GM21737 (cell line): ENCODE data around the gene RTKN2.
A peak's percentile ranks its signal among the peaks of the same experiment; 100 is the strongest.

Experiments
- ATAC-seq: cut with Tn5 transposase; IDR thresholded peaks from one replicate; pipeline ENCODE4 v1.9.1; 2021; ENCODE audit warnings: mild to moderate bottlenecking, moderate library complexity; ENCODE audit not compliant: unreplicated experiment

RTKN2 gene

DNA sequence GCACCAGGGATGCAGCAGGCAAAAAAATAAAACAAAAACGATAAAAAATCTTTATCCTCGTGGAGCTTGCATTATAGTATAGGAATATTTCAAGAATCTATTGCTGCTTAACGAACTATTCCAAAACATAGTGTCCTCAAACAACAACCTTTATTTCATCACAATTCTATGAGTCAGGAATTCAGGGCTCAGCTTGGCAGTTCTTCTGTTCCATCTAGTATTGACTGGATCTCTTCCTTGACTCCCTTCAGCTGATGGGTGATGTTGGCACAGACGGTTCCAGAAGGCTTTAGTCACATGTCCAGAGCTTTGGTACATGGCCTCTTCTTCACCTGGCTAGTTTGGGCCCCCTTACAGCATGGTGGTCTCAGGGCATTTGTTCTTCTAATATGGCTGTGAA is 88.0 kb downstream of the RTKN2 start:
- no peak for ATAC-seq

DNA sequence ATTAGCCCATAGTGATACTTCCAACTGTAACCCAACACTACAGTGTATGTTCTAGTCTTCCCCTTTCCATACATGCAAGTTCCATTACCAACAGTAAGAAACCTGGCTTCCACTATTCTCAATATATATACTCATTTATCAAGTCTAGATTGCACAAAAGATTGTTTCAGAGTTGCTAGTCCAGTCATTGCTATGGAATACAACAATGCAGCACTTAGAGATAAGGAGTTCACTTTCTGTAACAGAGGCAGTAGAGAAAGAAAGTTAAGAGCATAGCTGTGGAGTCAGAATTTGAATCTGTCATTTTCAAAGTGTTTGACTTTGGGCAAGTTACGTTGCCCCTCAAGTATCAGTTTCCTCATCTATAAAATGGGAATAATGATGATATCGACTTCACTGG is 90.1 kb downstream of the RTKN2 start:
- no peak for ATAC-seq

DNA sequence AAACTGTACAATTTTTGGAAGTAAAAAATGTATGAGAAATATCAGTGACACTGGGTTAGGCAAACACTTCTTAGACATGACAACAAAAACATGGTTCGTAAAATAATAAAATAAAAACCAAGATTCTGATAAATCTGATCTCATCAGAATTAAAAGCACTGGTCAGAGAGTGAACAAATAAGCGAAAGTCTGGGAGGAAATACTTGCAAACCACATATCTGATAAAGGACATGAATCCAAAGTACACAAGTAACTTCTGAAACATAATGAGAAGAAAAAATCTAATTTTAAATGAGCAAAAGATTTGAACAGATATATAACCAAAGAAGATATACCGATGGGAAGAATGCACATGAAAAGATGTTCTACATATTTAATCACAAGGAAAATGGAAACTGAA is 91.5 kb downstream of the RTKN2 start:
- ATAC-seq, result no peak

DNA sequence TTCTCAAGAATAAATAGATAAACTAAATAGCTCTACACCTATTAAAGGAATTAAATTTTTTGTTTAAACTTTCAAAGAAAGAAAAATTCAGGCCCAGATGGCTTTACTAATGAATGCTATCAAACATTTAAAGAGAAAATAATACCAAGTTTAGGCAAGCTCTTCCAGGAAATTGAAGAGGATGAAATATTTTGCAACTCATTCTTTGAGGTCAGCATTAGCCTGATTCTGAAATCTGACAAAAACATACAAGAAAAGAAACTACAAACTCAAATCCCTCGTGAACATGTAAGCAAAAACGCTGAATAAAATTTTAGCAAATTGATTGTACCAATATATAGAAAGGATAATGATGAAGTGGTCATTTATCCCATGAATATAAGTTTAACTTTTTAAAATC is 93.4 kb downstream of the RTKN2 start:
- ATAC-seq, result no peak

DNA sequence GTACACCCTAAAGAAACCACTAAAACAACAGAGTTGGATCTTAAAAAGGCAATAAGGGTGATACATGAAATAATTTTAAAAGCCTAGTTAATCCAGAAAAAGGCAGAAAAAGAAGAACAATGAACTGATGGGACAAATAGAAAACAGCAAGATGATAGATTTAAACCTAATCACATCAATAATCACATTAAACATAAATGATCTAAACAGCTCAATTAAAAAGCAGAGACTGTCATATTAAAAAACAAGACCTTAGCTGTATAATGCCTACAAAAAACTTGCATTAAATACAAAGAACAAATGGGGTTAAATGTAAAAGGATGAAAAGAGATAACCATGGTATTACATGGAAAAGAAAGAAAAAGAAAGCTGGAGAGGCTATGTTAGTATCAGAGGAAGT is 96.2 kb downstream of the RTKN2 start:
- no peak for ATAC-seq

DNA sequence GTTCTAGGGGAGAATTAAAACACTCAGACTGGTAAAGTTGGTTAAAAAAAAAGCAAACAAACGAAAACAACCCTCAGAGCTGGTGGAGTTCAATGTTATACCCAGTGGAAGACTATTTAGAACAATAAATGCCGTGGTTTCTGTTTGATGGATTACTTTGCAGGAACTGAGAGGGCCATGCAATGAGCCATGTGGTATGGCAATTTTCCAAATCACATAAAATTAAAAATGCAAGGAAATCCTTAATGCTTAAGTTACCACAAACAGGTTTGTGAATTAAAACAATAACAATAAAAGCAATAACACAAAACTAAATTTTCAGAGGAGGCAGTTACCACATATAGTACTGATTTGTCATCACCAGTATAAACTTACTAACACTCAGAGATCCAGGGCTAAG is 96.9 kb downstream of the RTKN2 start:
- ATAC-seq, result no peak

DNA sequence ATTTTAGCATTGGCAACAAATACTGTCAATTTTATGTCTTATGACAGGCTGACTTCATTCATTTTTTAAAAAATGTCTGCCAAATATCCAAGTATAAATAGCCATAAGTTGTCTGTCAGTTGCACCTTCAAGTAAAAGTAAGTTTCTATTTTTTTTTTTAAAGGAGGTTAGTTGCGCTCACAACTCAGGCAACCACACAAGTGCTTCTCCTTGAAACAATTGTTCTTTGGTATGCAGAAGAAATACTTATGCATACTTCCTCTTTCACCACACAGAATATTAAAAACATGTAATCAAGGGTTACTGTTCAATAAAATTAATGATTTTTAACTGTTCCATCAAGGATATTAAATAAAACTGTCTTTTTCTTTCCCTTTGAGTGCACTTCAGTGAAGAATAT is 97.9 kb downstream of the RTKN2 start:
- no peak for ATAC-seq

DNA sequence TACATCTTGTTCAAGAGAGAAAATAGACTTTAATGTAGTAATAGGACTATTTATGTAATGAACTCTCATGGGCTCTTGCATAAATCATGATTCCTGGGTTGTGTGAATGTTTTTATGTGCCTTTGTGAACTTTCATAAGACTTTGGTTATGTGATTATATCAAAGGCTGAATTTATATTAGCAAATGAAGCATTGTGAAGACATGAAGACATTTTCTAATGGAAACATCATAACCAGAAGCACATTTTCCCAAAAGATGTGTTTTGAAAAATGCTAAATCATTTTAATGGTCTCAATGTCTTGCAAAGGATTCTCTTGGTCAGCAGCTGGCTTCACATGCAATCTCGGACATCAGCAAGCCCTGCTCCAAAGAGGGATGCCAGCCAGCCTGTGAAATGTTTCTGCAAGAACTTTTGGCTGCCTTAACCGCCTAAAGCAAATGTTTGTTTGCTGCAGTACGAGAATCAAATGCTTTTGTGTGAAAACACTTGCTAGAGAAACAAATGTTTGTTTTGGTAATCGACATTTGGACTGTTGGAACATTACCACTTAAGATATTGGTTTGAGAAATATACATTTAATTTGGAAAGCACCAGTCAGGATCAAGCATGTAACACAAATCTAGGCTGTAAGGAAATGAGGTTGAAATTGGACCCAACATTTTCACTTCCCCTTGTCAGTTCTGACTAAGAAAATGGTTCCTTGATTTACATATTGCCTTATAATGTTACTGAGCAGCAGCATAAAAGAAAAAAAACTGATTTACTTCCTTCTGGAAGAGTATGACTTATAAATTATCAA is 102.1 kb downstream of the RTKN2 start:
- peak; percentile 90 for ATAC-seq

DNA sequence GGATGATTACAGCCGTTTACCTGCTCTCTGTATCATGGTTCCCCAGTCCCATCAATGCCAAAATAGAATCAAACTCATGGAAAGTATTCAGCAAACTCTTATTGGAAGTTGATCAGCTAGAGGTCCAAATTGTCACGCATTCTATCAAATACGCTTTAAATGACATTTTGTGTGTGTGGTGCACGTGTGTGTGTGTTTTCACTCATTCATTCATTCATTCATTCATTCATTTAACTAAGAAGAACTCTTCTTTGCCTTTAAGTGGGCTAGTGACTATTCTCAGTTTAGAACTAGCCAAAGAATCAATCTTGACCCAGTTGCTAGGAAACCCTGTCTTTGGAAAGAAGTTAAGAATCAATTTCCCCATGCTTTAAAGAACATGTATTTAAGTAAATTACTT is 102.8 kb downstream of the RTKN2 start:
- no peak for ATAC-seq

DNA sequence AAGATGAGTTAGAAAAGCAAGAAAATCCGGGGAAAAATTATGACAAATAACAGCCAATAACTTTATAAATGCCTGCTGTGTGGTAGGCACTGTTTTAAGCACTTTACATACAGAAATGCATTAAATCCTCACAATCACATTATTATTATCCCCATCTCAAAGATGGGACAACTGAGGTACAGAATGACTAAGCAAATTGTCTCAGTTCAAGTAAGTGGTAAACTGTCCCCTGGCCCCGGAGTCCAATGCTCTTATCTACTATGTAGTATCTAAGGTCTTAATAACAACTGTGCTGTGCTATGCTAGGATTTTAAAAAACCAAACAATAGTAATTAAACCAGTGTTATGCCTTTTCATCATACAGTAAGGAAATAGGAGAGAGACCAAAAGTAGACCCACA is 105.6 kb downstream of the RTKN2 start:
- ATAC-seq, result no peak

DNA sequence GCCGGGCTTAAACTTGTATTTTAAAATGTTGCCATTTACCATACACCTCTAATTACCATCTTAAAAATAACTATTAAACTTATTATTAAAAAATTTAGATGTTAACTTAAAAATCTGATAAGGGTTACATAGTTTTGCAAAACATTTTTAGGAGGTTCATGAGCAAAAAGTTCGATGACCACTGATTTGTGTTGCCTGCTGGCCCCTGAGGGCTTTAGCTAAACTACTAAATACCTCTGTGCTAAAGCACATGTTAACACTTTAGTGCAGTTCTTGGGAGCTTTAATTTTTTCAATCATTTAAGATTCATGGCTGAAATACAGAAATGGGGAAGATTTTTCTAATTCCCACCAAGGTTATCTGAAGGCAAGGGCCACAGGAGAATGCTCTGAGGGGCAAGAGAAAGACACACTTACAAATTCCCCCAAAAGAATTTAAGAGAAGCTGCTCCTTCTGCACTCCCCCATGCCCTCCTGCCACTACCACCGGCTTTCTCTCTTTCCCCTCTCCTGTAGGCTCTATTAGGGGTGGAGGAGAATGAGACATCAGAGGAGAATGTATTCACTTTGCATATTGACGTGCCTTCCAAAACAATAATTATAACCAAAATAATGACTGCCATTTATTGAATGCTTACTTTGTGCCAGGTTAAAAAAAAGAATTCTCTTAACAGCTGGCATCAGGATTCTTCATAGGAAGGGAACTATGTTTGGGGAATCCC is 106.2 kb downstream of the RTKN2 start:
- no peak for ATAC-seq

DNA sequence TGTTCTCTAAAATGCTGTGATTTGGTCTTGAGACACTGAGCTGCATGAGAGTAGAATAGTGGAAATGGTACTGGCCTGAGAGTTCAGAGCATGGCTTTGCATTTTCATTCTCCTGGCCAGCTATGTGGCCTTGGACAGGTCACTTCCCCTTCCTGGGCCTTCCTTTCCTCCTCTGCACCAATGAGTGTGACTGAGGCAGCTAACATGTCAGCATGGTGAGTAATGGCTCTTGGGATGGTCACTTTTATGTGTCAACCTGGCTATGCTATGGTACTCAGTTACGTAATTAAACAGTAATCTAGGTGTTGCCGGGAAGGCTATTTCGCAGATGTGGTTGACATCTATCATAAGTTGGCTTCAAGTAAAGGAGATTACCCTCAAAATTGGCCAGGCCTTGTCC is 109.3 kb downstream of the RTKN2 start:
- no peak for ATAC-seq

DNA sequence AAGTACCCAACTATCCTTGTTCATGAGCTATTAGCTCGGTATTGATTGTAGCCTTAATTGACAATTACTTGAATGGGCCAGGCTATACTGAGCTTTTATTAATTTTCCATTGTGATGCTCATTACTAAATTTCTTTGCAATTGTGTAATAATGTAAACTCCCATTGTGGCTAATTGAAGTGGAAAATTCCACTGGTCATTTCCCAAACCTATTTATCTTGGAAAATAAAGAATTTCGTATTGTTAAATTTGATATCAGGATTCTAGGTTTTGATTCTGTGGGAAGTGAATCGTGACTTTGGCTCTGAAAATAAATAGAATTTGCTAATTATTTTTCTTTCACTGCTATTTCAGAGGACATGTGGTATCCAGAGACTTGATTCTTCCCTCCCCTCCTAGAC is 111.0 kb downstream of the RTKN2 start:
- ATAC-seq, result no peak

DNA sequence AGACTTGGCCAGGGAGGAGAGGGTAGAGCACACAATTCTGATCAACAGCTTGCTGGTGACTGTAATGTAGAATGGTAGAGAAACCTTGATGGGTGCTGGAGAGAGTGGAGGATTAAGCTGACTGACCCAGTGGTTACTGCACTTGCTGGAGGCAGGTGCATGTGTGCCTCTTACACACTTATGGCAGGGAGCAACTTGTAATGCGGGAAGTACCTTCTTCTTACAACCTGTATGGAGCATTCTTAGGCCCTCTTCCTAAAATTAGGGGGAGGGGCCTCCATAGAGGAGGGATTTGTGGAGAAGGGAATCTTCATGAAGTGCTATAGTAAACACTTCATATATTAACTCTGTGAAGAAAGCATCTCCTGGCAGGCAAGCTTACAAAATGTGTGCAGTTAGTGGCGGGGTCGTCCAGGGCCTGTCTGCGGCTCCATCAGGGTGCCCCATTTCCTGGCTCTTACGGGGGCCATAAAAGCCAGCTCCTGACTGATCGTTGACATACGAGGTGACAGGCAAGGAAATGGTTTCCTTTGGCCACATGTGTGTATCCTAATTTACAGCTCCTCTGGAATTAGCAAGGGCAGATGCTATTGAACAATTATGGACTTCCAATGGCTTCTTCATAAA is 113.5 kb downstream of the RTKN2 start:
- no peak for ATAC-seq

DNA sequence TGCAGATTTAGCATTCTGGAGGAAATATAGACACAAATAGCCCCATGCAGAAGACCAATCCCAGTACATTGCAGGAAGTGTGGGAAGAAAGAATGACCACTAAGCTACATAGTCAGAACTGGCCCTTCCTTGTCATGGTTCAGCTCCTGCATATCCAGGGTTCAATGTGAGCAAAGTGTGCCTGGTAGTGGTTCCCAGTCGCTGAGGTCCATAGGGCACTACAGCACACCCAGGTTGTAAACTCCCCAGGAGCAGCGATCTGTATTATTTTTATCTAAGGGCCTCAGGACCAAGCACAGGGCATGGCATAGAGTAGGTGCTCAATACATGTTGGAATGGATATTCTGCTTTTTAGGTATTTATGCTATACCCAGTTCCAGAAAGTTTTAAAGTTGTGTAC is 114.4 kb downstream of the RTKN2 start:
- ATAC-seq, result no peak

DNA sequence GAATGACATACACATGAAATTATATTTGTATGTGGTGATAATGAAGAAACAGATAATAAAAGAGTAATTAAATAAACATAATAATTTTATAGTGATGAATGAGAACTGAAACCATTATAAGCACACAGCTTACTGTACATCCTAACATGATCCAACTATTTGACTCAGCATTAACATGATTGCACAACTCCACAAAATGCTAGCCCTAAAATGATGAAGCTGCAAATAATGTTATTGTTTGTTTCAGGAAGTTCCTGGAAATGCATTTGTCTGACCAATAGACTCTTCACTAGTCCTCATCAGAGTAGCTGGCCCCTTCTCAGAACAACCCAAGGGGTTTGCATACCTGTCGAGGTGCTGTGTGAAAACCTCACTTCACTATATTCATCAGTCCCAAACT is 115.5 kb downstream of the RTKN2 start:
- no peak for ATAC-seq

DNA sequence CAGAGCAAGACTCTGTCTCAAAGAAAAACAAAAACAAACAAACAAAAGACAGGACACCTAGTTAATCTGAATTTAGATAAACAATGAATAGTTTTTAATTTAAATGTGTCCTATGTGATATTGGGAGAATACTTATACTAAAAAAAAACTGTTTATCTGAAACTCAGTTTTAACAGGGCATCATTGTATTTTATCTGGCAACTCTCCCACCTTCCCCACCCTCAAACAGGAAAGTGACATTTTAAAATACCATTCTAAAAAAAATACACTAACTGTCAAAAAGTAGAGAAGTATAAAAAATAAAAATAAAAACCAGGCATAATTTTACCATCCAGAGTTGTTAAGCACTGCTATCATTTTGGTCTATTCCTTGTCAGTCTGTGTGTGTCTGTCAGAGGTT is 119.0 kb downstream of the RTKN2 start:
- no peak for ATAC-seq

DNA sequence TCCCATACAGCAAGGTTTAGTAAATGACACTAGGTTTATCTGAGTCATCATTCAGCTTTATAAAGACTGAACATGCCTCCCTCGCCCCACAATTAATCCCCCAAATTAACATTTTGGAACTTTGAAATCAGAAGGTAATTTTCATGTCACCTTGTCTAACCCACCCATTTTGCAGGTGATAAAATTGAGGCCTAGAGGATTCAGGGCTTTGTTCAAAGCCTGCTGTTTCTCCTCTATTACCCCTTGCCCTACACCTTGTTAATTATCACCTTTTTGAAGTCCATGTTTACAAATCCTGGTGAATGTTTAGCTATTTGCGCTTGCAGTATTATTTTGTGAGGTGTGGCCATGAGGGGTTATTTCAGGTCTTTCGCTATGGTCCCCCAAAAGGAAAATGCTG is 120.5 kb downstream of the RTKN2 start:
- ATAC-seq, result no peak

DNA sequence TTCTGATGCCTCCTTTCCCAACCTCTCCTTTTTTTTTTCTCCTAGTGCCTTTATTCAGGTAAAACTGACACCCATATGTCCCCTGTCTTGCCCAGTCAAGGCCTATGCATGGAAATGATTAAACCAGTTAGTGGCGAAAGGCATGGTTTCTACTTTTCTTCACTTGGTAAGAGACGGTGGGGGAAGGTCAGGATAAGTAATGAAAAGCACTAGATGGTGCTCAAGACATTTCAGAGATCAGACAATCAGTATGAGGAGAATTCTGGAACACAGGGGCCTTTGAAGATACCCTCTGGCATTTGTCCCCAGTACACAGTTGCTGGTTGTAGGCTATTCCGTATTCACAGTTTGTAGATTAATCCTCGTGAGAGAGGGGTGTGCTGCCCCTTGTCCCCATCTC is 121.2 kb downstream of the RTKN2 start:
- ATAC-seq, result no peak

DNA sequence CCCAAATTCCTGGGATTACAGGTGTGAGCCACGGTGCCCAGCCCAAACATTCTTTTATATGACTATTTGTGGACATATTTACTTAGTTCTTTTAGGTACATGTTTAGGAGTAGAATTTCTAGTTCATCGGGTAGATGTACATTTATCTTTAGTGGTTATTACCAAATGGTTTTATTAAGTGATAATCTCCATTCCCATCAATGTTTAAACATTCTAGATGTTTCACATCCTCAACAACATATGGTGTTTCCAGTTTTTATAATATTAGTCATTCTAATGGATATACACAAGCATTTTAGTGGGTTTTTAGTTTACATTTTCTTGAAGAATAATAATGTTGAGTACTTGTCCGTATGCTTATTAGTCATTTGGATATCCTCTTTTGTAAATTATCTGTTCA is 131.7 kb downstream of the RTKN2 start:
- no peak for ATAC-seq

DNA sequence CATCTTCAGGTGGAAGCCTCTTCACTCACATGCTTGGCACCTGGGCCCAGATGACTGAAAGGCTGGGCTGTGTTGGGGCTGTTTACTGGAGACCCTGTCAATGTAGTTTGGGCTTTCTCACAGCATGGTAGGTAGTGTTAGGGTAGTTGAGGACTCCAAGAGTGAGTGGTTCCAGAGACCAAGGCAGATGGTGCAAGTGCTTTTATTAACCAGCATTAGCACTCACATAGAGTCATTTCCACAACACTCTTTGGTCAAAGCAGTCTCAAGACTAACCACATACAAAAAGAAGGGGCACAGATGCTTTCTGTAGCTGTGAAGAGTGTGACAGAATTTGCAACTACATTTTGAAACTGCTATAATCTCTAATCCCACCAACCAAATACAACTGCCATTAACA is 135.0 kb downstream of the RTKN2 start:
- ATAC-seq, result peak; percentile 82
